ENCODE measurements around the gene TCF3.

GRCh38 chr19:1631557-1632100, 20.8 kb downstream of the TCF3 start:
- TF ChIP-seq CTCF (IDR thresholded peaks at IDR 0.05; ENCODE audit: insufficient read depth, low read length, poor library complexity, severe bottlenecking) = no peak
- no peak for TF ChIP-seq EZH2phosphoT487 (conservative IDR thresholded peaks at IDR 0.05; ENCODE audit: low read length)
